Activated naive CD4-positive, alpha-beta T cell treated with anti-CD3 and anti-CD28 coated beads, Interleukin-2, amount 50 U/mL, for 24 hours (primary cell): ENCODE data around the gene FEZ2.
A peak's percentile ranks its signal among the peaks of the same experiment; 100 is the strongest.
"Not testable (repeated sequence)": the region's sequence is repeated elsewhere in the genome, so short reads cannot be mapped to it uniquely, and the experiment has no call there.

Experiments
- H3K27ac Mint-ChIP-seq: one replicate; pipeline ENCODE4 v1.8.0; 2021; ENCODE audit warnings: mild to moderate bottlenecking, mixed read lengths
- H3K27me3 Mint-ChIP-seq: one replicate; pipeline ENCODE4 v1.8.0; 2021; ENCODE audit warnings: mixed read lengths
- H3K36me3 Mint-ChIP-seq: one replicate; pipeline ENCODE4 v1.8.0; 2021; ENCODE audit warnings: mixed read lengths
- H3K4me1 Mint-ChIP-seq: one replicate; pipeline ENCODE4 v1.8.0; 2021; ENCODE audit warnings: mixed read lengths
- H3K4me3 Mint-ChIP-seq: one replicate; pipeline ENCODE4 v1.8.0; 2021; ENCODE audit warnings: mild to moderate bottlenecking, mixed read lengths
- H3K9me3 Mint-ChIP-seq: one replicate; pipeline ENCODE4 v1.8.0; 2021; ENCODE audit warnings: mixed read lengths

Gene FEZ2

DNA sequence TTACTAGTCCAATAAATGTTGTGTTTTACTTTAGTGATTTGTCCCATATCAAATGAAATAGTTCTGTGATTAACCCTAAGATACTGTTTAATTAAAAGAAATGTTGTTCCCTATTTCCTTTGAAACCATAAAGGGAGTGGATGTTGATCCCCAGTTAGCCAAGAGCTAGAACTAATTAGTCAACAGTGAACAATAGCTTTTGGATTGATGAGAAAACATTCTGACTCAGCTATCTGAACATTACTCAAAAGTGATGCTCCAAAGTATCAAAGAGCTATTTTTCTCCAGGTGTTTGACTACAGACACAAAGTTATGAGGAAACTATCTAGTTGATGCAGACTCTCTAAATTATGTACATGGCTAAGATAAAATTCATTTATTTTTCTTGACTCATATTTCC, 7.3 kb upstream of the FEZ2 start:
- no peak overlapping the region for H3K27ac Mint-ChIP-seq
- no peaks in the 10 kb centered on the region for H3K36me3 Mint-ChIP-seq
- peaks cover 4% of the 10 kb centered on the region for H3K27me3 Mint-ChIP-seq
- no peaks in the 10 kb centered on the region for H3K9me3 Mint-ChIP-seq
- H3K4me1 Mint-ChIP-seq: no peaks in the 10 kb centered on the region
- no peak overlapping the region for H3K4me3 Mint-ChIP-seq

GRCh38 chr2:36603629-36604028, 5.7 kb upstream of the FEZ2 start:
- not testable (repeated sequence) for H3K9me3 Mint-ChIP-seq, H3K27me3 Mint-ChIP-seq, H3K4me3 Mint-ChIP-seq, H3K36me3 Mint-ChIP-seq, H3K4me1 Mint-ChIP-seq, H3K27ac Mint-ChIP-seq

DNA sequence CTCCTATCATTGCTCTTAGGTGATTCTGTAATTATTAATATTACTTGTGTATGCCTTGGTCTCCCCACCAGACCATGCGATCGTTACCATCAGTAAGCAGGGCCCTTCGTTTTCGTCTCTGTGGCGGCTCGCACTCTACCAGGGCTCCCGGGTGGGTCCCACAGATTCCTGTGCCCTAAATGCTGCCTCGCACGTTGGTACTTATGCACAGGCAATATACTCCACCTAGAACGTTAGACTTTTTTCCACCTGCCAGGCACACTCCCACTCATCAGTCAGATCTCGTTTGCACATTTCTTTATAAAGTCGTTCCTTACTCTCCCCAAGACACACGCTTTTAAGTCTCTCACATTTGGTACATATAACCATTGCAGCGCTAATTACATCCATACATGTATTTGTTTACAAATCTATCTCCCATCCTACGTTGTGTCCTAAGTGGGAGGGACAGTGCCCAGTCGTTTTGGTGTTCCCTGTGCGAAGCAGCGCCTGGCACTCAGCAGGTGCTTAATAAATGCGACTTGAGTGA, 901 bp downstream of the FEZ2 start:
- H3K4me3 Mint-ChIP-seq: peak overlapping the region; percentile 98
- peaks cover 35% of the 10 kb centered on the region for H3K4me1 Mint-ChIP-seq
- no peaks in the 10 kb centered on the region for H3K27me3 Mint-ChIP-seq
- H3K9me3 Mint-ChIP-seq: no peaks in the 10 kb centered on the region
- peaks cover 4% of the 10 kb centered on the region for H3K36me3 Mint-ChIP-seq
- peak overlapping the region; percentile 63 for H3K27ac Mint-ChIP-seq

DNA sequence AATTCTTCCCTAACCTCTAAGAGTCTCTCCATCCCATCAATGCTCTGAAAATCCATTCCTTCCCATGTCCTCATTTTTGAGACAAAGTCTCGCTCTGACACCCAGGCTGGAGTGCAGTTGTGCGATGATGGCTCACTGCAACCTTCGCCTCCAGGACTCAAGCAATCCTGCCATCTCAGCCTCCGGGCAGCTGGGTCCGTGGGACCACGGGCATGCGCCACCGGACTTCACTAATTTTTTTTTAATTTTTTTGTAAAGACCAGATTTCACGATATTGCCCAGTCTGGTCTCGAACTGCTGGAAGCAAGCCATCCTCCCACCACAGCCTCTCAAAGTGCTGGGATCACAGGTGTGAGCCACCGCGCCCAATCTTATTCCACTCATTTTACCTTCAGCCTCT, 1.6 kb downstream of the FEZ2 start:
- H3K27me3 Mint-ChIP-seq: no peaks in the 10 kb centered on the region
- H3K4me1 Mint-ChIP-seq: peaks cover 42% of the 10 kb centered on the region
- H3K9me3 Mint-ChIP-seq: no peaks in the 10 kb centered on the region
- H3K27ac Mint-ChIP-seq: peak overlapping the region; percentile 59
- H3K4me3 Mint-ChIP-seq: peak overlapping the region; percentile 98
- H3K36me3 Mint-ChIP-seq: peaks cover 8% of the 10 kb centered on the region

DNA sequence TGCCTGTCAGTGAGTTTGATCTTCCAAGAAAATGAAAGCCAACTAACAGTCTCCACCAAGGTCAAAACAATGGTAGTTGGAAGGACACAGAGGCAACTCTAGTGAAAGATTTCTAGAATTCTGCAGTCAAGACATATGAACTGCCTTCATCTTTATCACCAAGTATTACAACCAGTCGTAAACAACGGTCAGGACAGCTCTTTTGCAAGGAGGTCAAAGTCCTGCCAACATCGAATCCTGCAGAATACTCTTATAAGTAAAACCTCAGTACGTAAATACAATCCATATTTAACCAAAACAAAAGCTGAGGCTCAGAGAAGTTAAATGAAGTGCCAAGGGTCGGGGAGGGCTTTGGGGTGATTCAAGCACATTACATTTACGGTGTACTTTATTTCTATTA, 3.1 kb downstream of the FEZ2 start:
- Mint-ChIP-seq H3K36me3 (peaks cover 10% of the 10 kb centered on the region), H3K9me3 (no peaks in the 10 kb centered on the region), H3K27me3 (no peaks in the 10 kb centered on the region), H3K27ac (no peak overlapping the region), H3K4me3 (no peak overlapping the region), H3K4me1 (peaks cover 47% of the 10 kb centered on the region)

DNA sequence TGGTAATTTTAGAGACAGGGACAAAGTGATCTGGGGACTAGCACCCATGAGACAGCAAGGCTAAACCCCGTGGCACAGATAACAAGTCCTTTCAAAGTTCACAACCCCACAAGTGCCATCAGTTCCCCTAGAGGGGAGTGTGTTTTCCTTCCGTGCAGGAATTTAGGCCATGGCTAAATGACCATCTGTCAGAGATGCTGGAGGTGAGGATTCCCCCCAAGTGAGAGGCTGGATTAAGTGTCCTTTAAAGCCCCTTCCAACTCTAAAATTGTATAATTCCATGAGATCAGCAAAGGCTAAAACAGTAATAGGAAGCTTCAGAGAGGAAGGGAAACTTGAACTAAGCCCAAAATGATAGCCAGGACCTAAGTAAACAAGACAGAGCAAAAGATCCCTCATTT, 8.7 kb downstream of the FEZ2 start:
- Mint-ChIP-seq H3K36me3 (peaks cover 22% of the 10 kb centered on the region), H3K27me3 (no peaks in the 10 kb centered on the region), H3K9me3 (no peaks in the 10 kb centered on the region), H3K4me1 (peaks cover 17% of the 10 kb centered on the region), H3K27ac (no peak overlapping the region), H3K4me3 (no peak overlapping the region)

GRCh38 chr2:36587556-36587955, 10.4 kb downstream of the FEZ2 start:
- Mint-ChIP-seq H3K36me3 (peaks cover 28% of the 10 kb centered on the region), H3K27me3 (no peaks in the 10 kb centered on the region), H3K9me3 (no peaks in the 10 kb centered on the region), H3K27ac (no peak overlapping the region), H3K4me3 (no peak overlapping the region), H3K4me1 (peaks cover 12% of the 10 kb centered on the region)

- peaks cover 31% of the 10 kb centered on the region for H3K36me3 Mint-ChIP-seq
- H3K9me3 Mint-ChIP-seq: no peaks in the 10 kb centered on the region
- peaks cover 12% of the 10 kb centered on the region for H3K4me1 Mint-ChIP-seq
- H3K4me3 Mint-ChIP-seq: no peak overlapping the region
- H3K27ac Mint-ChIP-seq: no peak overlapping the region
- H3K27me3 Mint-ChIP-seq: no peaks in the 10 kb centered on the region
These were observed 10.9 kb downstream of the FEZ2 start for GRCh38 chr2:36587101-36587500.

DNA sequence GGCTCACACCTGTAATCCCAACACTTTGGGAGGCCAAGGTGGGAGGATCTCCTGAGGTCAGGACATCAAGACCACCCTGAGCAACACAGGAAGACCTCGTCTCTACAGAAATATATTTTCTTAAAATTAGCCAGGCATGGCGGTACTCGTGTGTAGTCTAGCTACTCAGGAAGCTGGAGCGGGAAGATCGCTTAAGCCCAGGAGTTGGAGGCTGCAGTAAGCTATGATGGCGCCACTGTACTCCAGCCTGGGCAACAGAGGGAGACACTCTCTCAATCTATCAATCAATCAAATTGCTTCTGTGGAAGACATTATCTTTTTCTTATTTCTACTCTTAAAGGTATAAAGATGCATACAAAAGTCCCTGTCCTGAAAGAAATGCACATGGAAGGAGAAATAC, 11.3 kb downstream of the FEZ2 start:
- Mint-ChIP-seq H3K27ac (no peak overlapping the region), H3K9me3 (no peaks in the 10 kb centered on the region), H3K27me3 (no peaks in the 10 kb centered on the region), H3K36me3 (peaks cover 30% of the 10 kb centered on the region), H3K4me3 (no peak overlapping the region), H3K4me1 (peaks cover 8% of the 10 kb centered on the region)

- H3K9me3 Mint-ChIP-seq: no peaks in the 10 kb centered on the region
- H3K27ac Mint-ChIP-seq: no peak overlapping the region
- H3K36me3 Mint-ChIP-seq: peaks cover 36% of the 10 kb centered on the region
- H3K27me3 Mint-ChIP-seq: no peaks in the 10 kb centered on the region
- no peaks in the 10 kb centered on the region for H3K4me1 Mint-ChIP-seq
- no peak overlapping the region for H3K4me3 Mint-ChIP-seq
These were observed 13.7 kb downstream of the FEZ2 start for GRCh38 chr2:36584148-36584794.

GRCh38 chr2:36582951-36583350, 15.0 kb downstream of the FEZ2 start:
- Mint-ChIP-seq H3K9me3 (no peaks in the 10 kb centered on the region), H3K27ac (no peak overlapping the region), H3K36me3 (peaks cover 45% of the 10 kb centered on the region), H3K4me1 (peaks cover 9% of the 10 kb centered on the region), H3K4me3 (no peak overlapping the region), H3K27me3 (no peaks in the 10 kb centered on the region)

DNA sequence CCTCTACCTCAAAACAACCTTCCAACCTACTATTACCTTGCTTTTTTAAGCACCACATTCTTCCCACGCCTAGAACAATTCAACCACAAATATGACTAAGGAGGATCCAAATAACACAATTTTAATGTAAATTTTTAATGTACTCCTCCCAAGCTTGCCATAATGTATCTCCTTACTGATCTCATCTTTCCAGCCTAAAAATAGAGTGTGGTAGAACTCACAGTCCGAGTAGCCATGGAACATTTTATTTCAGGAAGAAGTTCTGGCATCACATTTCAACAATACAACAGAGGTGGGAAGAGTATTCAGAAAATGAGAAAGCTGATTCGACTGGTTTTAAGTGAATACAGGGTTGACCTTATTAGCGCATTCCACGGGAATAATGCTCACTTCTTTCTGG, 15.4 kb downstream of the FEZ2 start:
- Mint-ChIP-seq H3K9me3 (no peaks in the 10 kb centered on the region), H3K27ac (no peak overlapping the region), H3K36me3 (peaks cover 47% of the 10 kb centered on the region), H3K4me3 (no peak overlapping the region), H3K27me3 (no peaks in the 10 kb centered on the region), H3K4me1 (peaks cover 9% of the 10 kb centered on the region)

DNA sequence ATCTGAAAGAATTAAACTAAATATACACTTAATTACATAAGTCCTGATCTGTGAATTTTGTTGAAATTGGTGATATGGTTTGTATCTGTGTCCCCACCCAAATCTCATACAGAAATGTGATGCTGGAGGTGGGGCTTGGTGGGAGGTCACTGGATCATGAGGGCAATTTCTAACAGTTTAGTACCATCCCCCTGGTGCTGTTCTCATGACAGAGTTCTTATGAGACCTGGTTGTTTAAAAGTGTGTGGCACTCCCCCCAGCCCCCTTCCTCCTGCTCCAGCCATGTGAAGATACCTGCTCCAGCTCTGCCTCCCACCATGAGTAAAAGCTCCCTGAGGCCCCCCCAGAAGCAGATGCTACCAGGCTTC, 18.7 kb downstream of the FEZ2 start:
- Mint-ChIP-seq H3K36me3 (peaks cover 47% of the 10 kb centered on the region), H3K4me1 (peaks cover 13% of the 10 kb centered on the region)

GRCh38 chr2:36578343-36579296, 19.3 kb downstream of the FEZ2 start:
- Mint-ChIP-seq H3K27me3 (no peaks in the 10 kb centered on the region), H3K27ac (no peak overlapping the region), H3K9me3 (no peaks in the 10 kb centered on the region), H3K4me1 (peaks cover 13% of the 10 kb centered on the region), H3K36me3 (peaks cover 44% of the 10 kb centered on the region), H3K4me3 (no peak overlapping the region)

More for the DNA sequence above, 18.7 kb downstream of the FEZ2 start:
- H3K27me3 Mint-ChIP-seq: no peaks in the 10 kb centered on the region
- no peak overlapping the region for H3K27ac Mint-ChIP-seq
- no peak overlapping the region for H3K4me3 Mint-ChIP-seq
- no peaks in the 10 kb centered on the region for H3K9me3 Mint-ChIP-seq

- Mint-ChIP-seq H3K4me1 (peaks cover 14% of the 10 kb centered on the region), H3K36me3 (peaks cover 49% of the 10 kb centered on the region), H3K27ac (no peak overlapping the region), H3K4me3 (no peak overlapping the region), H3K27me3 (no peaks in the 10 kb centered on the region), H3K9me3 (no peaks in the 10 kb centered on the region)
These were observed 20.1 kb downstream of the FEZ2 start for GRCh38 chr2:36577884-36578283.

DNA sequence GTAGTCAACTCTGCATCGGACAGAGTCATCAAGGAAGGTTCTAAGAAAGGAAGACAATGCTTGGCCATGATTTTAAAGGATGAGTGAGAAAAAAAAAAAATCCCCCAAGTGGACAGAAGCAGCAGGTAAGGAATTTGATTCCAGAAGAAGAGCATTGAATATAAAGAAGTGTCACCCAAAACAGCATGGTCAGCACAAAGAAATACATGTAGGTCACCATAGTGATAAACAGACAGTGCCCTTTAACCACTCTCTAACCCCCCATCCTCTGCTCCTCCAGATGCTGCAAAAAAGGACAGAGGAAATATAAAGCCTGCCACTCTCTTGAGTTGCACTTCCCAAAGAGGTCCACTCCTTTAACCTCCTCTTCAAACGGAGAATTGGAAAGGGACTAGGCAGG, 23.4 kb downstream of the FEZ2 start:
- H3K27me3 Mint-ChIP-seq: no peaks in the 10 kb centered on the region
- no peaks in the 10 kb centered on the region for H3K9me3 Mint-ChIP-seq
- H3K27ac Mint-ChIP-seq: no peak overlapping the region
- H3K36me3 Mint-ChIP-seq: peaks cover 45% of the 10 kb centered on the region
- H3K4me1 Mint-ChIP-seq: peaks cover 16% of the 10 kb centered on the region
- no peak overlapping the region for H3K4me3 Mint-ChIP-seq
